MCF 10A (cell line): Measurements from ENCODE around the gene EFEMP1. TPM values are rescaled to one million over a fixed set of nuclear protein-coding genes. Genes with fewer than 3 reads are reported as not detected.

ENCODE experiments used
- BruUV-seq: library from RNA; stranded (reverse); fragments of 400-500 nt; replicated peaks from 2 replicates; lab custom pipeline; 2021; lab: Mats Ljungman, UMichigan
- CTCF ChIA-PET: fragments of 300-600 bp; sonication (Branson Sonifier 250); formaldehyde crosslinking; extraction: SDS; loops from one replicate; lab custom pipeline; 2021; ENCODE audit warnings: antibody characterized with exemption, inconsistent platforms; lab: Yijun Ruan, JAX
- POLR2A ChIA-PET: fragments of 300-600, 350-650 bp; sonication (Branson Sonifier 250); formaldehyde crosslinking; extraction: SDS; loops from one replicate; lab custom pipeline; 2020; ENCODE audit warnings: antibody characterized with exemption, inconsistent platforms; lab: Yijun Ruan, JAX
- DNase-seq: peaks from one replicate; pipeline ENCODE4 v3.0.0-alpha.2; 2018; ENCODE audit not compliant: unreplicated experiment
- H3K27ac Mint-ChIP-seq: one replicate; pipeline ENCODE4 v1.8.0; 2022; ENCODE audit warnings: mild to moderate bottlenecking, low read depth, mixed read lengths; ENCODE audit not compliant: unreplicated experiment
- H3K27me3 Mint-ChIP-seq: one replicate; pipeline ENCODE4 v1.8.0; 2022; ENCODE audit warnings: mixed read lengths; ENCODE audit not compliant: insufficient read depth, unreplicated experiment
- H3K36me3 Mint-ChIP-seq: one replicate; pipeline ENCODE4 v1.8.0; 2022; ENCODE audit warnings: mild to moderate bottlenecking, moderate library complexity, mixed read lengths; ENCODE audit not compliant: insufficient read depth, unreplicated experiment
- H3K4me1 Mint-ChIP-seq: one replicate; pipeline ENCODE4 v1.8.0; 2022; ENCODE audit warnings: mixed read lengths; ENCODE audit not compliant: insufficient read depth, unreplicated experiment
- H3K4me3 Mint-ChIP-seq: one replicate; pipeline ENCODE4 v1.8.0; 2022; ENCODE audit warnings: mild to moderate bottlenecking, moderate library complexity, mixed read lengths; ENCODE audit not compliant: unreplicated experiment
- H3K9me3 Mint-ChIP-seq: one replicate; pipeline ENCODE4 v1.8.0; 2022; ENCODE audit warnings: mixed read lengths; ENCODE audit not compliant: unreplicated experiment
- CTCF ChIP-seq: fragments of 200-600 bp; IDR thresholded peaks from one replicate; pipeline ENCODE4 v1.8.0; 2022; ENCODE audit warnings: antibody characterized with exemption, mild to moderate bottlenecking; ENCODE audit not compliant: unreplicated experiment
- intact Hi-C: fragments of 100-400 bp; cut with micrococcal nuclease; formaldehyde crosslinking; loops from 2 replicates; pipeline ENCODE4 v1.14.1; 2022
- total RNA-seq: library from RNA; stranded (reverse); gene quantifications from 2 replicates; pipeline ENCODE4 v1.2.3, GENCODE V29; 2022

The EFEMP1 gene
- total RNA-seq, 1 experiment from 2014 or later = 163 TPM

GRCh38 chr2:55914786-55915185 lies 8.8 kb downstream of the EFEMP1 start:
- H3K4me3 Mint-ChIP-seq = no peak overlapping the region

GRCh38 chr2:55912926-55913325 lies 10.7 kb downstream of the EFEMP1 start:
- ChIA-PET CTCF (interaction anchor here (0.9 kb wide), 1 partner anchor 10 kb away, joined by 3 read pairs; the partner anchor contains the start of gene EFEMP1), POLR2A (no interaction called here)
- Mint-ChIP-seq H3K4me1 (peaks cover 11% of the 10 kb centered on the region), H3K27ac (no peak overlapping the region), H3K9me3 (no peaks in the 10 kb centered on the region), H3K27me3 (no peaks in the 10 kb centered on the region), H3K4me3 (no peak overlapping the region), H3K36me3 (peaks cover 36% of the 10 kb centered on the region)
- intact Hi-C loops = no loop called here
- DNase-seq = no peak
- BruUV-seq = no TSS peak
- TF ChIP-seq CTCF = no peak

More at GRCh38 chr2:55914786-55915185, 8.8 kb downstream of the EFEMP1 start:
- Mint-ChIP-seq H3K36me3 (peaks cover 29% of the 10 kb centered on the region), H3K27ac (no peak overlapping the region), H3K27me3 (no peaks in the 10 kb centered on the region), H3K9me3 (no peaks in the 10 kb centered on the region), H3K4me1 (peaks cover 6% of the 10 kb centered on the region)
- no TSS peak for BruUV-seq
- CTCF ChIA-PET = no interaction called here
- no peak for TF ChIP-seq CTCF
- DNase-seq = no peak
- POLR2A ChIA-PET = interaction anchor here (0.6 to 1.5 kb wide), 3 partner anchors 9 to 43 kb away, joined by 3 to 4 read pairs (median 4); no protein-coding TSS in a partner anchor
- intact Hi-C loops = no loop called here

- Mint-ChIP-seq H3K4me1 (peaks cover 5% of the 10 kb centered on the region), H3K36me3 (peaks cover 42% of the 10 kb centered on the region), H3K27ac (no peak overlapping the region), H3K27me3 (no peaks in the 10 kb centered on the region), H3K4me3 (no peak overlapping the region), H3K9me3 (no peaks in the 10 kb centered on the region)
- intact Hi-C loops = no loop called here
- TF ChIP-seq CTCF = no peak
- no peak for DNase-seq
- ChIA-PET POLR2A (interaction anchor here (1.1 to 1.3 kb wide), 2 partner anchors 13 to 25 kb away, joined by 3 read pairs; no protein-coding TSS in a partner anchor), CTCF (no interaction called here)
- no TSS peak for BruUV-seq
Observed at GRCh38 chr2:55910077-55910476, 13.5 kb downstream of the EFEMP1 start.

- Mint-ChIP-seq H3K4me3 (no peak overlapping the region), H3K9me3 (no peaks in the 10 kb centered on the region), H3K27me3 (no peaks in the 10 kb centered on the region), H3K27ac (no peak overlapping the region), H3K4me1 (peaks cover 5% of the 10 kb centered on the region), H3K36me3 (peaks cover 46% of the 10 kb centered on the region)
- TF ChIP-seq CTCF = no peak
- intact Hi-C loops = no loop called here
- no peak for DNase-seq
- POLR2A ChIA-PET = interaction anchor here (1.2 kb wide), 1 partner anchor 147 kb away, joined by 3 read pairs; no protein-coding TSS in a partner anchor
- CTCF ChIA-PET = interaction anchor here (1.0 to 1.6 kb wide), 3 partner anchors 11 to 135 kb away, joined by 3 to 5 read pairs (median 4); partner anchors contain the start of gene EFEMP1
- BruUV-seq = no TSS peak
Observed at GRCh38 chr2:55907686-55908085, 15.9 kb downstream of the EFEMP1 start.
